ENCODE data around the gene AGAP3.
A peak's percentile ranks its signal among the peaks of the same experiment; 100 is the strongest.

Gene AGAP3

GRCh38 chr7:151058781-151059366 is 27.4 kb upstream of the AGAP3 start:
- H3K4me3 ChIP-seq (replicated peaks in 1 of 2; ENCODE audit: low read depth in 2 of 2, low read length in 2 of 2): peak overlapping the region; percentile 41 to 69
- DNase-seq (ENCODE audit: low read depth in 2 of 2): peak in 1 of 2 donors; percentile 19
- no peak for TF ChIP-seq CTCF (IDR thresholded peaks at IDR 0.05; ENCODE audit: low read depth, low read length)

GRCh38 chr7:151059367-151060112 is 26.7 kb upstream of the AGAP3 start, which contains the start of gene SLC4A2:
TSS of gene SLC4A2 (plus strand) at chr7:151059589. CDS start at chr7:151061988, 2,399 bp downstream.
- peak within 1 kb of the TSS; percentile 69 to 80 for H3K4me3 ChIP-seq (replicated peaks in 1 of 2; ENCODE audit: low read depth in 2 of 2, low read length in 2 of 2)
- DNase-seq (ENCODE audit: low read depth in 2 of 2): peak; percentile 70 to 75
- peak; percentile 52 for TF ChIP-seq CTCF (IDR thresholded peaks at IDR 0.05; ENCODE audit: low read depth, low read length)

GRCh38 chr7:151060113-151060415 is 26.2 kb upstream of the AGAP3 start:
- H3K4me3 ChIP-seq (replicated peaks in 1 of 2; ENCODE audit: low read depth in 2 of 2, low read length in 2 of 2): peak overlapping the region; percentile 69 to 80
- no peak for TF ChIP-seq CTCF (IDR thresholded peaks at IDR 0.05; ENCODE audit: low read depth, low read length)
- no peak for DNase-seq (ENCODE audit: low read depth in 2 of 2)

- H3K4me3 ChIP-seq (replicated peaks in 1 of 2; ENCODE audit: low read depth in 2 of 2, low read length in 2 of 2): peak overlapping the region; percentile 69 to 80
- TF ChIP-seq CTCF (IDR thresholded peaks at IDR 0.05; ENCODE audit: low read depth, low read length): no peak
- DNase-seq (ENCODE audit: low read depth in 2 of 2): peak; percentile 55 to 63
Measured at GRCh38 chr7:151060416-151061212, 25.7 kb upstream of the AGAP3 start.

- no peak for TF ChIP-seq CTCF (IDR thresholded peaks at IDR 0.05; ENCODE audit: low read depth, low read length)
Measured at GRCh38 chr7:151061213-151062110, 24.8 kb upstream of the AGAP3 start.

GRCh38 chr7:151062111-151062398 is 24.2 kb upstream of the AGAP3 start:
- H3K4me3 ChIP-seq (replicated peaks in 1 of 2; ENCODE audit: low read depth in 2 of 2, low read length in 2 of 2): no peak overlapping the region
- no peak for TF ChIP-seq CTCF (IDR thresholded peaks at IDR 0.05; ENCODE audit: low read depth, low read length)
- DNase-seq (ENCODE audit: low read depth in 2 of 2): no peak

More at GRCh38 chr7:151061213-151062110, 24.8 kb upstream of the AGAP3 start:
- peak overlapping the region; percentile 69 to 80 for H3K4me3 ChIP-seq (replicated peaks in 1 of 2; ENCODE audit: low read depth in 2 of 2, low read length in 2 of 2)
- peak in 1 of 2 donors; percentile 28 for DNase-seq (ENCODE audit: low read depth in 2 of 2)
